ENCODE data around the gene SAGE1. TPM values are rescaled to one million over a fixed set of nuclear protein-coding genes. Genes with fewer than 3 reads are reported as not detected.
A peak's percentile ranks its signal among the peaks of the same experiment; 100 is the strongest.

Gene SAGE1
- total RNA-seq, 1 donor from 2014 or later: not detected

DNA sequence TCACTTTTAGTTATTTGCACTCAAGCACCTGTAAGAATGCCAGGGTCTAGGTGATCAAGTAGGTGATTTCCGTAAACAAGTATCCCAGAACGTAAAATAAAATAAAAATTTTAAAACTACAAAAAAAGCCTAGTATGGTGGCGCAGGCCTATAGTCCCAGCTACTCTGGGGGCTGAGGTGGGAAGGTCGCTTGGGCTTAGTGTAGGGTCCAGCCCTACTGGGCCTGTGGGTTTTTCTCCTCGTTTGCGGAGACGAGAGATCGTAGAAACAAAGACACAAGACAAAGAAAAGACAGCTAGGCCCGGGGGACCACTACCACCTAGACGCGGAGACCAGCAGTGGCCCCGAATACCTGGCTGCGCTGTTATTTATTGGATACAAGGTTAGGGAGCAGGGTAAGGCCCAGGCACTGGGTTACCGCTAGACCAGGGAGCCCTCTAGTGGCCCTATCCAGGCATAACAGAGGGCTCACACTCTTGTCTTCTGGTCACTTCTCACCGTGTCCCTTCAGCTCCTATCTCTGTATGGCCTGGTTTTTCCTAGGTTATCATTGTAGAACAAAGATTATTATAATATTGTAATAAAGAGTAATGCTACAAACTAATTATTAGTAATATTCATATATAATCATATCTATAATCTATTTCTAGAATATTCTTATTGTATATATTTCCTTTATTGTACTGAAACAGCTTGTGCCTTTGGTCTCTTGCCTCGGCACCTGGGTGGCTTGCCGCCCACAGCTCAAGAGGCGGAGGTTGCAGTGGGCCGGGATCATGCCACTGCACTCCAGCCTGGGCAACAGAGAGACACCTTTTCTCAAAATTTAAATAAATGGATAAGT, 38.4 kb downstream of the SAGE1 start:
- DNase-seq (ENCODE audit: low spot score, unreplicated experiment): peak; percentile 28
- no peak overlapping the region for H3K27ac Mint-ChIP-seq

DNA sequence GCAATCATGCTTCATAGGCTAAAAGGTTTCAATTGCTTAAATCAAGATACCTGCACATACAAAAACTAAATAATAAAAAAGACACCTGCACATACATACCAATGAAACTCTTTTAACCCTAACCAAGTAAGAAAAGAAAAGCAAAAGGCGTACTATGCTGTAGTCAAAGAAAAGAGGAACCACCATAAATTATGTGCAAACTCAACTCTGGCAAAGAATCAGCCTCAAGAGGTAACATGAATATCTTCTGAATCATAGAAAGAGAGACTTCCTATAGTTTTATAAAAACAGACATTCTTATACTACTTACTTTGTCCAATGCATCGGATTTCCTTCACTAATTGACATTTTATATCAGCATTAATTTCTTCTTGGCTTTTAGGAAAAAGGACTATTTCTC, 51.0 kb downstream of the SAGE1 start:
- Mint-ChIP-seq H3K27me3 (no peaks in the 10 kb centered on the region), H3K4me3 (ENCODE audit: low read depth) (no peak overlapping the region), H3K36me3 (ENCODE audit: insufficient read depth) (peaks cover 4% of the 10 kb centered on the region), H3K4me1 (ENCODE audit: low read depth) (no peaks in the 10 kb centered on the region), H3K27ac (no peak overlapping the region), H3K9me3 (ENCODE audit: low read depth) (peaks cover 26% of the 10 kb centered on the region)
- TF ChIP-seq, protein P1, sequence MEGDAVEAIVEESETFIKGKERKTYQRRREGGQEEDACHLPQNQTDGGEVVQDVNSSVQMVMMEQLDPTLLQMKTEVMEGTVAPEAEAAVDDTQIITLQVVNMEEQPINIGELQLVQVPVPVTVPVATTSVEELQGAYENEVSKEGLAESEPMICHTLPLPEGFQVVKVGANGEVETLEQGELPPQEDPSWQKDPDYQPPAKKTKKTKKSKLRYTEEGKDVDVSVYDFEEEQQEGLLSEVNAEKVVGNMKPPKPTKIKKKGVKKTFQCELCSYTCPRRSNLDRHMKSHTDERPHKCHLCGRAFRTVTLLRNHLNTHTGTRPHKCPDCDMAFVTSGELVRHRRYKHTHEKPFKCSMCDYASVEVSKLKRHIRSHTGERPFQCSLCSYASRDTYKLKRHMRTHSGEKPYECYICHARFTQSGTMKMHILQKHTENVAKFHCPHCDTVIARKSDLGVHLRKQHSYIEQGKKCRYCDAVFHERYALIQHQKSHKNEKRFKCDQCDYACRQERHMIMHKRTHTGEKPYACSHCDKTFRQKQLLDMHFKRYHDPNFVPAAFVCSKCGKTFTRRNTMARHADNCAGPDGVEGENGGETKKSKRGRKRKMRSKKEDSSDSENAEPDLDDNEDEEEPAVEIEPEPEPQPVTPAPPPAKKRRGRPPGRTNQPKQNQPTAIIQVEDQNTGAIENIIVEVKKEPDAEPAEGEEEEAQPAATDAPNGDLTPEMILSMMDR (IDR thresholded peaks at IDR 0.05; ENCODE audit: unreplicated experiment): no peak
- no peak for DNase-seq (ENCODE audit: low spot score, unreplicated experiment)

More for the DNA sequence above, 38.4 kb downstream of the SAGE1 start:
- TF ChIP-seq, protein P1 (IDR thresholded peaks at IDR 0.05; ENCODE audit: unreplicated experiment): peak; percentile 64
- Mint-ChIP-seq H3K36me3 (ENCODE audit: insufficient read depth) (no peaks in the 10 kb centered on the region), H3K4me1 (ENCODE audit: low read depth) (no peaks in the 10 kb centered on the region), H3K9me3 (ENCODE audit: low read depth) (no peaks in the 10 kb centered on the region), H3K27me3 (no peaks in the 10 kb centered on the region), H3K4me3 (ENCODE audit: low read depth) (no peak overlapping the region)

DNA sequence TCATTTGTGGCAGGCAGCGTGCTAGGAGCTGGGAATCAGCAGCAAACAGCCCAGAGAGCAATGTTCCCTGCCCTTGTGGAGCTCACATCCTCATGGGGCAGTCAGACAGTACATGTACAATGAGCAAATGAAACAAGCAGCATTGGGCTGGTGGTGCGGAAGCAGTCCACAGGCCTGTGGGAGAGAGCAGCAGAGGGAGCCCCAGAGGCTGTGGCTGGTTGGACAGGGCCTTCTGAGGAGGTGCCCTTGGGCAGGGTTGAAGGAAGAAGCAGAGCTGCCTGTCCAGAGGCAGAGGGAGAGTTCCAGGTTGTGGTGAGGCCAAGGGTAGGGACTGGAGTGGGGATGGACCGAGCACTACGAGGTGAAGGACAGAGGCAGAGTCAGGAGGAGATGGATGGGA, 57.8 kb downstream of the SAGE1 start:
- H3K27me3 Mint-ChIP-seq: no peaks in the 10 kb centered on the region
- H3K4me3 Mint-ChIP-seq (ENCODE audit: low read depth): no peak overlapping the region
- TF ChIP-seq, protein P1 (IDR thresholded peaks at IDR 0.05; ENCODE audit: unreplicated experiment): no peak
- H3K27ac Mint-ChIP-seq: no peak overlapping the region
- H3K4me1 Mint-ChIP-seq (ENCODE audit: low read depth): no peaks in the 10 kb centered on the region
- H3K9me3 Mint-ChIP-seq (ENCODE audit: low read depth): peaks cover 19% of the 10 kb centered on the region
- no peaks in the 10 kb centered on the region for H3K36me3 Mint-ChIP-seq (ENCODE audit: insufficient read depth)
- no peak for DNase-seq (ENCODE audit: low spot score, unreplicated experiment)

Other genes with a start within 250 kb of the SAGE1 start
- gene CT45A1, start 180.1 kb upstream of the SAGE1 start, total RNA-seq: not detected in 2 replicates
- gene CT45A3, start 125.5 kb upstream of the SAGE1 start, total RNA-seq: not detected in 2 replicates
- gene CT45A5, start 108.2 kb upstream of the SAGE1 start, total RNA-seq: not detected in 2 replicates
- not detected in 2 replicates for gene CT45A6, start 90.9 kb upstream of the SAGE1 start, total RNA-seq
- not detected in 2 replicates for gene CT45A2, start 73.7 kb upstream of the SAGE1 start, total RNA-seq
- gene CT45A7, start 56.4 kb upstream of the SAGE1 start, total RNA-seq: not detected in 2 replicates
- not detected in 2 replicates for gene CT45A8, start 39.2 kb upstream of the SAGE1 start, total RNA-seq
- not detected in 2 replicates for gene CT45A9, start 21.9 kb upstream of the SAGE1 start, total RNA-seq
- gene CT45A10, start 272 bp upstream of the SAGE1 start, total RNA-seq: not detected in 2 replicates
- 17.6 and 17.7 TPM in 2 replicates for gene MMGT1, start 80.3 kb downstream of the SAGE1 start, total RNA-seq
- 15.3 and 15.5 TPM in 2 replicates for gene SLC9A6, start 91.7 kb downstream of the SAGE1 start, total RNA-seq